ENCODE results near the gene ASTN2. TPM values are rescaled to one million over a fixed set of nuclear protein-coding genes. Genes with fewer than 3 reads are reported as not detected.

Gene ASTN2
- total RNA-seq, 1 donor from 2014 or later, result 0.53 TPM

- DNase-seq (ENCODE audit: low read depth), result no peak
- no peaks in the 10 kb centered on the region for H3K36me3 ChIP-seq (ENCODE audit: control insufficient read depth, insufficient read depth, low read length)
- TF ChIP-seq CTCF (IDR thresholded peaks at IDR 0.05; ENCODE audit: insufficient read depth, low read length, severe bottlenecking), result no peak
- H3K4me3 ChIP-seq (ENCODE audit: low read depth, low read length), result no peak overlapping the region
- no peak for FAIRE-seq
- H3K27me3 ChIP-seq (ENCODE audit: control insufficient read depth, insufficient read depth, low read length), result no peaks in the 10 kb centered on the region
Observed at GRCh38 chr9:117018966-117019617, 395.8 kb downstream of the ASTN2 start.

DNA sequence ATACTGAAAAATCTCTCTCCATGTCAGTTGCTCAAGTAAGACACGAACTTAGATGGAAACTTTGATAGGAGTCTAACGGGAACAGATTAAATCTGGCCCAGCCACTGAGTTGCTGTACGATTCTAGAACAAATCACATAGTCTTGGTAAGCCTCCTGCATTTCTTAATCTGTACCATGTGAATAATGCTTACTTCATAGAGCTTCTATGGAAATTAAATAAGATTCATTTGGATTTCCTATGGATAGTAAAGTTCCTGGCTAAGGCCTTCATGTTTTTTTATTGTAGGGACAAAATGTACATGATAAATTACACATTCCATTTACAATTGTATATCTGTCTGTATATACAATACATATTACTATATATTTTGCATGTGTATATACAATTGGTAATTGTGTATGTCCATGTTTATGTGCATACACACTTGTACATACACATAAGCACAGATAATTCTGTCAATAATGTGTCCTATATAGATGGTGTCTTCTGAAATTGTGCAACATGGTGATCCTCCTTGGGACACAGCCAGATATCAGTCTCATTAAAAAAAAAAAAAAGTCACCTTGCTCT lies 397.4 kb downstream of the ASTN2 start:
- H3K4me3 ChIP-seq (ENCODE audit: low read depth, low read length), result no peak overlapping the region
- no peak for DNase-seq (ENCODE audit: low read depth)
- no peak for FAIRE-seq
- no peaks in the 10 kb centered on the region for H3K27me3 ChIP-seq (ENCODE audit: control insufficient read depth, insufficient read depth, low read length)
- no peaks in the 10 kb centered on the region for H3K36me3 ChIP-seq (ENCODE audit: control insufficient read depth, insufficient read depth, low read length)
- no peak for TF ChIP-seq CTCF (IDR thresholded peaks at IDR 0.05; ENCODE audit: insufficient read depth, low read length, severe bottlenecking)

DNA sequence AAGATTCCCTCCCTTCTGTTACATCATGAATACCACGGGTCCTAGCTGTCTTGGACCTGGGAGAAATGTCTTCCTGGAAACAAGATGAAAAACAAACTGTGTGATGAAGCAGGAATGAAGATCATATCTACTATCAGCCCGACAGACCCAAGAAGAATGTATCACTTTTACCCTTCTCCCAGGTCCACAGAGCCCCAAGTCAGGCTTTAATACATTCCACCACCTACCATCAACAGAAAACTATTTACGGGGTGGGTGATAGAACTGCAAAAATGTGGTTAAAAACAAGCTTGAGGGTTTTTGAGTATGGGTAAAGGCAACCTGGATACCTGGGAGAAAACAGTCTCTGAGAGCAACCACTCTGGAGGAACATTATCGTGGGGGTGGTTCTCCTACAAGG lies 400.8 kb downstream of the ASTN2 start:
- no peak for DNase-seq (ENCODE audit: low read depth)
- H3K27me3 ChIP-seq (ENCODE audit: control insufficient read depth, insufficient read depth, low read length), result no peaks in the 10 kb centered on the region
- TF ChIP-seq CTCF (IDR thresholded peaks at IDR 0.05; ENCODE audit: insufficient read depth, low read length, severe bottlenecking), result no peak
- H3K4me3 ChIP-seq (ENCODE audit: low read depth, low read length), result no peak overlapping the region
- H3K36me3 ChIP-seq (ENCODE audit: control insufficient read depth, insufficient read depth, low read length), result no peaks in the 10 kb centered on the region
- no peak for FAIRE-seq

GRCh38 chr9:117013440-117013995 lies 401.3 kb downstream of the ASTN2 start:
- no peaks in the 10 kb centered on the region for H3K36me3 ChIP-seq (ENCODE audit: control insufficient read depth, insufficient read depth, low read length)
- FAIRE-seq, result no peak
- TF ChIP-seq CTCF (IDR thresholded peaks at IDR 0.05; ENCODE audit: insufficient read depth, low read length, severe bottlenecking), result no peak
- DNase-seq (ENCODE audit: low read depth), result no peak
- no peak overlapping the region for H3K4me3 ChIP-seq (ENCODE audit: low read depth, low read length)
- no peaks in the 10 kb centered on the region for H3K27me3 ChIP-seq (ENCODE audit: control insufficient read depth, insufficient read depth, low read length)

DNA sequence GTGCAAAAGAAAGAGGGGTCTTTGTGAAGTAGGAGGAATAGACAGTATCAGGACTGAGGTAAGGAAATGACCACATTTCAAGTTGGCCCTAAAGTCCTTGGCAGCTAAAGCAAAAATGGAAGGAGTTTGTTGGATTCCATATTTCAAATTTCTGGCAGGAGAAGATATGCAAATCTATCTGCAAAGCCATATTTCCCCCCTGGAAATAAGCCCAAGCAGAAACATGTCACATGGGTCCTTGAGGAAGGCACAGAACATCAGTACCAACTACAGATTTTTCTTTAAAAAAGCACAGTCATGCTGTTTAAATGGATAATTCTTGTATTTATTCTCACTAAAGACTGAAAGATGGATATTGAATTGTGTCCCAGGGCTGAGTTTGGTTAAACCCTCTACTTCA lies 404.8 kb downstream of the ASTN2 start:
- Histone ChIP-seq H3K36me3 (ENCODE audit: control insufficient read depth, insufficient read depth, low read length) (no peaks in the 10 kb centered on the region), H3K27me3 (ENCODE audit: control insufficient read depth, insufficient read depth, low read length) (no peaks in the 10 kb centered on the region), H3K4me3 (ENCODE audit: low read depth, low read length) (no peak overlapping the region)
- DNase-seq (ENCODE audit: low read depth) (no peak), FAIRE-seq (no peak)
- TF ChIP-seq CTCF (IDR thresholded peaks at IDR 0.05; ENCODE audit: insufficient read depth, low read length, severe bottlenecking), result no peak

All from bronchial epithelial cell (primary cell).